IMR-90 (cell line): ENCODE data around the gene ZNF445. TPM values are rescaled to one million over a fixed set of nuclear protein-coding genes. Genes with fewer than 3 reads are reported as not detected.

Experiments used
- ATAC-seq: fragments of 200-7000 bp; cut with Tn5 transposase; 2 replicates; pipeline ENCODE4 v1.9.1; 2020; ENCODE audit warnings: low read depth, mild to moderate bottlenecking, moderate library complexity
- BruUV-seq: library from RNA; stranded (reverse); fragments of 400-500 nt; replicated peaks from 2 replicates; lab custom pipeline; 2021; lab: Mats Ljungman, UMichigan
- CTCF ChIA-PET: fragments of 300-600 bp; formaldehyde crosslinking; extraction: SDS; loops from one replicate; lab custom pipeline; 2021; ENCODE audit warnings: antibody characterized with exemption; lab: Yijun Ruan, JAX
- POLR2A ChIA-PET: fragments of 300-600 bp; sonication (Branson Sonifier 250); formaldehyde crosslinking; loops from one replicate; lab custom pipeline; 2022; ENCODE audit warnings: antibody characterized with exemption; ENCODE audit not compliant: unreplicated experiment; lab: Charles Lee
- DNase-seq: peaks from one replicate; pipeline ENCODE4 v3.0.0; 2013
- H2AFZ ChIP-seq: replicated peaks from 2 replicates; pipeline ENCODE3; 2013; ENCODE audit warnings: low read length, mild to moderate bottlenecking; ENCODE audit not compliant: poor library complexity
- H2AK5ac ChIP-seq: 2 replicates; pipeline ENCODE4 v1.6.1; 2013; ENCODE audit warnings: low read depth, low read length, inconsistent platforms
- H2AK9ac ChIP-seq: replicated peaks from 2 replicates; pipeline ENCODE3; 2013; ENCODE audit warnings: mild to moderate bottlenecking, low read depth, low read length, moderate library complexity; ENCODE audit not compliant: poor library complexity
- H2BK120ac ChIP-seq: 2 replicates; pipeline ENCODE4 v1.6.1; 2013; ENCODE audit warnings: low read depth, low read length, inconsistent platforms
- H2BK15ac ChIP-seq: 3 replicates; pipeline ENCODE4 v1.6.1; 2013; ENCODE audit warnings: low read depth, low read length, inconsistent platforms
- H2BK20ac ChIP-seq: 2 replicates; pipeline ENCODE4 v1.6.1; 2013; ENCODE audit warnings: low read depth, mild to moderate bottlenecking, inconsistent platforms, low read length, moderate library complexity
- H2BK5ac ChIP-seq: 2 replicates; pipeline ENCODE4 v1.6.1; 2013; ENCODE audit warnings: mild to moderate bottlenecking, low read depth, low read length, inconsistent platforms; ENCODE audit not compliant: poor library complexity, severe bottlenecking
- H3K14ac ChIP-seq: replicated peaks from 2 replicates; pipeline ENCODE4 v1.6.1; 2013; ENCODE audit warnings: low read depth, low read length, inconsistent platforms
- H3K18ac ChIP-seq: 2 replicates; pipeline ENCODE4 v1.6.1; 2013; ENCODE audit warnings: low read depth, low read length, control low read depth
- H3K23ac ChIP-seq: 2 replicates; pipeline ENCODE4 v1.6.1; 2013; ENCODE audit warnings: low read depth, low read length, inconsistent platforms
- H3K27ac ChIP-seq: 2 replicates; pipeline ENCODE4 v1.5.1; 2013; ENCODE audit warnings: mild to moderate bottlenecking, control low read depth, low read length; ENCODE audit not compliant: insufficient read depth
- H3K27me3 ChIP-seq: 2 replicates; pipeline ENCODE4 v1.6.1; 2013; ENCODE audit warnings: low read length; ENCODE audit not compliant: control insufficient read depth, insufficient read depth
- H3K36me3 ChIP-seq: 2 replicates; pipeline ENCODE4 v1.6.1; 2013; ENCODE audit warnings: low read length, mixed read lengths; ENCODE audit not compliant: control insufficient read depth, insufficient read depth
- H3K4ac ChIP-seq: 2 replicates; pipeline ENCODE4 v1.6.1; 2013; ENCODE audit warnings: low read depth, low read length, inconsistent platforms
- H3K4me1 ChIP-seq: 2 replicates; pipeline ENCODE4 v1.6.1; 2013; ENCODE audit warnings: low read length, mixed read lengths; ENCODE audit not compliant: control insufficient read depth, insufficient read depth
- H3K4me2 ChIP-seq: 2 replicates; pipeline ENCODE4 v1.6.1; 2013; ENCODE audit warnings: low read depth, mild to moderate bottlenecking, control low read depth, low read length, moderate library complexity
- H3K4me3 ChIP-seq: 2 replicates; pipeline ENCODE4 v1.5.1; 2013; ENCODE audit warnings: low read depth, mild to moderate bottlenecking, control low read depth, low read length, moderate library complexity; ENCODE audit not compliant: insufficient read depth
- H3K56ac ChIP-seq: 2 replicates; pipeline ENCODE4 v1.6.1; 2013; ENCODE audit warnings: low read length, inconsistent platforms; ENCODE audit not compliant: insufficient read depth; ENCODE audit errors: extremely low read depth
- H3K79me1 ChIP-seq, 2 experiments: 2 replicates each; pipeline ENCODE4 v1.6.1; 2013; ENCODE audit warnings: low read length in 2 of 2, inconsistent platforms in 1 of 2, low read depth in 1 of 2
- H3K9ac ChIP-seq: 2 replicates; pipeline ENCODE4 v1.6.1; 2013; ENCODE audit warnings: low read depth, low read length, control low read depth
- H3K9me1 ChIP-seq: 2 replicates; pipeline ENCODE4 v1.6.1; 2013; ENCODE audit warnings: low read length, inconsistent platforms; ENCODE audit not compliant: insufficient read depth
- H3K9me3 ChIP-seq: 2 replicates; pipeline ENCODE4 v1.6.1; 2013; ENCODE audit warnings: low read length; ENCODE audit not compliant: control insufficient read depth, insufficient read depth
- H4K20me1 ChIP-seq: 2 replicates; pipeline ENCODE4 v1.6.1; 2013; ENCODE audit warnings: low read length, inconsistent platforms; ENCODE audit not compliant: insufficient read depth
- H4K5ac ChIP-seq: 2 replicates; pipeline ENCODE4 v1.6.1; 2013; ENCODE audit warnings: mild to moderate bottlenecking, low read depth, low read length, control low read depth
- H4K8ac ChIP-seq, 2 experiments: 2 replicates each; pipeline ENCODE4 v1.6.1; 2013; ENCODE audit warnings: low read depth in 2 of 2, low read length in 2 of 2, control low read depth in 1 of 2, inconsistent platforms in 1 of 2
- H4K91ac ChIP-seq: 2 replicates; pipeline ENCODE4 v1.6.1; 2013; ENCODE audit warnings: low read depth, low read length, inconsistent platforms; ENCODE audit not compliant: insufficient read depth
- ELK1 ChIP-seq: fragments of 150-350 bp; IDR thresholded peaks from 2 replicates; pipeline ENCODE4 v1.6.1; 2016; ENCODE audit warnings: low read depth, mild to moderate bottlenecking, low read length, moderate library complexity, borderline replicate concordance
- FOS ChIP-seq: fragments of 150-350 bp; IDR thresholded peaks from 2 replicates; pipeline ENCODE4 v1.6.1; 2016; ENCODE audit warnings: low read depth, low read length
- NFE2L2 ChIP-seq: fragments of 150-350 bp; IDR thresholded peaks from 2 replicates; pipeline ENCODE4 v1.6.1; 2016; ENCODE audit warnings: low read depth, mild to moderate bottlenecking, low read length
- POLR2A ChIP-seq: IDR thresholded peaks from 2 replicates; pipeline ENCODE4 v1.6.1; 2012; ENCODE audit warnings: mild to moderate bottlenecking, low read depth, low read length
- WGBS, 2 experiments: methylation state at CpG; one replicate each; pipeline versions ENCODE4 v1.1.5 to v1.1.7; 2013; ENCODE audit warnings: missing lambda C conversion rate in 2 of 2; ENCODE audit not compliant: insufficient read length in 1 of 2; ENCODE audit errors: extremely low coverage in 2 of 2; 5-methylcytosine and 5-hydroxymethylcytosine counted together
- dilution Hi-C: fragments of 300-500 bp; cut with HindIII; formaldehyde crosslinking; loops from one replicate; pipeline ENCODE4 v1.14.3; 2018; ENCODE audit warnings: low sequenced_read_pairs; ENCODE audit not compliant: unreplicated experiment
- in situ Hi-C: fragments of 300-500 bp; cut with MboI; formaldehyde crosslinking; loops from 3 replicates; pipeline ENCODE4 v1.14.3; 2019; ENCODE audit warnings: low sequenced_read_pairs, inconsistent platforms, mixed read lengths
- intact Hi-C: fragments of 100-400 bp; cut with micrococcal nuclease; formaldehyde crosslinking; loops from 2 replicates; pipeline ENCODE4 v1.10.0; 2022
- polyA plus RNA-seq, 3 experiments: library from polyadenylated mRNA; depleted of rRNA; stranded (reverse); fragments of >200 nt; gene quantifications; 2 replicates each; pipeline ENCODE4 v1.2.3, GENCODE V29; 2012; ENCODE audit warnings: low replicate concordance in 1 of 3
- total RNA-seq: library from RNA; depleted of rRNA; stranded (reverse); fragments of >200 nt; gene quantifications from 2 replicates; pipeline ENCODE4 v1.2.3, GENCODE V29; 2012

The ZNF445 gene
- total and polyA plus RNA-seq, 2 of the 4 experiments (the other 2 are of a cell fraction), result 3.3 to 6.3 TPM

GRCh38 chr3:44402548-44402947 lies 74.9 kb downstream of the ZNF445 start:
- Histone ChIP-seq H2BK20ac (no peak overlapping the region), H3K27me3 (no peaks in the 10 kb centered on the region), H2AFZ (no peak overlapping the region), H3K4me3 (no peak overlapping the region), H3K14ac (no peak overlapping the region), H2BK15ac (no peak overlapping the region), H2BK120ac (no peak overlapping the region), H3K79me1 (no peaks in the 10 kb centered on the region), H3K4me1 (no peaks in the 10 kb centered on the region), H4K20me1 (no peaks in the 10 kb centered on the region), H3K4me2 (no peak overlapping the region), H4K8ac (no peak overlapping the region), H3K23ac (no peak overlapping the region), H2AK9ac (no peak overlapping the region), H2AK5ac (no peak overlapping the region), H4K91ac (no peak overlapping the region), H3K56ac (no peak overlapping the region), H2BK5ac (no peak overlapping the region), H3K9me3 (no peaks in the 10 kb centered on the region), H3K9me1 (no peaks in the 10 kb centered on the region; the same call in 1 of the 2 replicates), H3K18ac (no peak overlapping the region), H3K27ac (no peak overlapping the region), H3K36me3 (peaks cover 4% of the 10 kb centered on the region; the same call in 1 of the 2 replicates), H3K4ac (no peak overlapping the region), H4K5ac (no peak overlapping the region), H3K9ac (no peak overlapping the region)
- ATAC-seq (no peak), DNase-seq (no peak)
- no TSS peak for BruUV-seq
- ChIA-PET CTCF (interaction anchor here (0.6 kb wide), 1 partner anchor 94 kb away, joined by 5 read pairs; no protein-coding TSS in a partner anchor), POLR2A (no interaction called here)
- intact Hi-C loops, result no loop called here
- WGBS, 2 experiments, result 100% methylated on average over 1 of the region's 3 CpGs; no CpG with 5 or more reads in 1 of the 2 experiments
- in situ Hi-C loops, result no loop called here
- no peak for TF ChIP-seq ELK1
- no peak for TF ChIP-seq POLR2A
- TF ChIP-seq FOS, result no peak
- TF ChIP-seq NFE2L2, result no peak
- dilution Hi-C loops, result no loop called here
